Upper lobe of right lung (tissue), 1 donor: ENCODE data around the gene ST8SIA5. TPM values are rescaled to one million over a fixed set of nuclear protein-coding genes. Genes with fewer than 3 reads are reported as not detected.

Experiments used
- ATAC-seq: fragments of 200-7000 bp; cut with Tn5 transposase; one replicate; pipeline ENCODE4 v1.9.1; 2020; ENCODE audit warnings: mild to moderate bottlenecking, moderate library complexity
- DNase-seq: peaks from one replicate; pipeline ENCODE4 v3.0.0-alpha.2; 2020
- H3K27ac ChIP-seq: fragments of 200-600 bp; one replicate; pipeline ENCODE4 v1.8.0; 2022
- H3K27me3 ChIP-seq: fragments of 200-600 bp; one replicate; pipeline ENCODE4 v1.8.0; 2022; ENCODE audit warnings: mild to moderate bottlenecking
- H3K36me3 ChIP-seq: fragments of 200-600 bp; one replicate; pipeline ENCODE4 v1.8.0; 2022
- H3K4me1 ChIP-seq: fragments of 200-600 bp; one replicate; pipeline ENCODE4 v1.8.0; 2022
- H3K4me3 ChIP-seq: fragments of 200-600 bp; one replicate; pipeline ENCODE4 v1.8.0; 2022; ENCODE audit warnings: mild to moderate bottlenecking
- H3K9me3 ChIP-seq: fragments of 200-600 bp; one replicate; pipeline ENCODE4 v1.8.0; 2022
- CTCF ChIP-seq: fragments of 200-600 bp; IDR thresholded peaks from one replicate; pipeline ENCODE4 v1.8.0; 2022; ENCODE audit warnings: antibody characterized with exemption
- intact Hi-C: fragments of 100-400 bp; cut with DNase I; formaldehyde crosslinking; loops from one replicate; pipeline ENCODE4 v1.11.0; 2022
- total RNA-seq: library from RNA; stranded (reverse); fragmentation: NEBNext Ultra II Directional; extraction: Animal tissue kit (Norgen Biotek cat#: 25700); gene quantifications from one replicate; pipeline ENCODE4 v1.2.1, GENCODE V29; 2021
- donor health status: DM: no; HTN: yes; CAD: no; lungs with severe emphysema.

The ST8SIA5 gene
- total RNA-seq, 1 donor from 2014 or later = not detected

GRCh38 chr18:46700066-46700824 is 56.6 kb downstream of the ST8SIA5 start:
- Histone ChIP-seq H3K4me3 (no peak overlapping the region), H3K4me1 (no peaks in the 10 kb centered on the region), H3K27me3 (no peaks in the 10 kb centered on the region), H3K9me3 (no peaks in the 10 kb centered on the region), H3K27ac (no peak overlapping the region), H3K36me3 (no peaks in the 10 kb centered on the region)
- TF ChIP-seq CTCF = no peak
- intact Hi-C loops = no loop called here
- ATAC-seq (no peak), DNase-seq (no peak)

- Histone ChIP-seq H3K9me3 (no peaks in the 10 kb centered on the region), H3K27ac (no peak overlapping the region), H3K27me3 (no peaks in the 10 kb centered on the region), H3K4me1 (no peaks in the 10 kb centered on the region), H3K36me3 (no peaks in the 10 kb centered on the region), H3K4me3 (no peak overlapping the region)
- DNase-seq = no peak
- intact Hi-C loops = no loop called here
- no peak for ATAC-seq
- no peak for TF ChIP-seq CTCF
These were observed 60.2 kb downstream of the ST8SIA5 start for GRCh38 chr18:46696702-46697101.

- Histone ChIP-seq H3K4me3 (no peak overlapping the region), H3K9me3 (no peaks in the 10 kb centered on the region), H3K27ac (no peak overlapping the region), H3K27me3 (no peaks in the 10 kb centered on the region), H3K36me3 (no peaks in the 10 kb centered on the region), H3K4me1 (no peaks in the 10 kb centered on the region)
- intact Hi-C loops = no loop called here
- DNase-seq (no peak), ATAC-seq (no peak)
- no peak for TF ChIP-seq CTCF
These were observed 60.6 kb downstream of the ST8SIA5 start for GRCh38 chr18:46696268-46696667.

- Histone ChIP-seq H3K27ac (no peak overlapping the region), H3K27me3 (no peaks in the 10 kb centered on the region), H3K4me1 (no peaks in the 10 kb centered on the region), H3K9me3 (no peaks in the 10 kb centered on the region), H3K36me3 (no peaks in the 10 kb centered on the region), H3K4me3 (no peak overlapping the region)
- no peak for TF ChIP-seq CTCF
- ATAC-seq = no peak
- intact Hi-C loops = no loop called here
- DNase-seq = no peak
These were observed 62.9 kb downstream of the ST8SIA5 start for GRCh38 chr18:46693996-46694395.

GRCh38 chr18:46688853-46689525 is 67.9 kb downstream of the ST8SIA5 start:
- no peak for TF ChIP-seq CTCF
- DNase-seq (no peak), ATAC-seq (peak; percentile 26)
- intact Hi-C loops = no loop called here
- Histone ChIP-seq H3K4me3 (no peak overlapping the region), H3K36me3 (no peaks in the 10 kb centered on the region), H3K4me1 (no peaks in the 10 kb centered on the region), H3K27me3 (no peaks in the 10 kb centered on the region), H3K27ac (no peak overlapping the region), H3K9me3 (no peaks in the 10 kb centered on the region)
